ENCODE measurements around the gene PERM1.

- no peak for TF ChIP-seq CTCF (IDR thresholded peaks at IDR 0.05)
- TF ChIP-seq POLR2A (IDR thresholded peaks at IDR 0.05), result no peak
Observed at GRCh38 chr1:966135-966703, 15.7 kb downstream of the PERM1 start, which contains the start of gene PLEKHN1.

All from breast epithelium (tissue), 3 donors.